HG02840 (cell line): Measurements from ENCODE around the gene NPBWR2.

Experiments used
- ATAC-seq: cut with Tn5 transposase; IDR thresholded peaks from one replicate; pipeline ENCODE4 v1.9.1; 2021; ENCODE audit warnings: mild to moderate bottlenecking, moderate library complexity, moderate number of reproducible peaks; ENCODE audit not compliant: unreplicated experiment, low FRiP score

NPBWR2 gene

GRCh38 chr20:64076061-64076997 lies 31.0 kb downstream of the NPBWR2 start:
- ATAC-seq: no peak

GRCh38 chr20:64075556-64075955 lies 31.8 kb downstream of the NPBWR2 start:
- ATAC-seq: no peak

GRCh38 chr20:64074963-64075362 lies 32.4 kb downstream of the NPBWR2 start:
- ATAC-seq: no peak

DNA sequence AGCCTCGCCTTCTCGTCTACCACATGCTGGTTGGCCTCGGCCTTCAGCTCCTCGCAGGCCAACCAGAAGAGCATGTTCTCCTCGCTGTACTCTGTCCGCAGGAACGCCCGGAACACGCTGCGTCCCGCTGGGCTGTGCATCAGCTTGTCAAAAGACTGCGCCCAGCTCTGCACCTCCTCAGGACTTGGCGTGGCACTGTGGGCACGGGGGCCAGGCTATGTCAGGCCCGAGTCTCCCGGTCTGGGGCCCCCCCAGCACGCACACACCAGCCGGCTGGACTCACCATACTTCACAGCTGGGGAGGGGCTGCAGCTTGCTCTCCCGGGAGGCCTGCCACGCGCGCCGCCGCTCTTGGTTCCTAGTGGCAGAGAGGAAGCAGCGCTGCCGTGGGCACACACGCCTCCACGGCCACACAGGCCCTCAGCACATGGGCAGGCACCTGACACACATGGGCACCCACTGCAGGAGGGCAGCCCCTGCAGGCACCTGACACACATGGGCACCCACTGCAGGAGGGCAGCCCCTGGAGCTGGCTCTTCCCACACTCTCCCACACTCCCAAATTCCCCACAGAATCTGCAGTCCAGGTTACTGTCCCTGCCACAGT lies 33.1 kb downstream of the NPBWR2 start:
- ATAC-seq: no peak

DNA sequence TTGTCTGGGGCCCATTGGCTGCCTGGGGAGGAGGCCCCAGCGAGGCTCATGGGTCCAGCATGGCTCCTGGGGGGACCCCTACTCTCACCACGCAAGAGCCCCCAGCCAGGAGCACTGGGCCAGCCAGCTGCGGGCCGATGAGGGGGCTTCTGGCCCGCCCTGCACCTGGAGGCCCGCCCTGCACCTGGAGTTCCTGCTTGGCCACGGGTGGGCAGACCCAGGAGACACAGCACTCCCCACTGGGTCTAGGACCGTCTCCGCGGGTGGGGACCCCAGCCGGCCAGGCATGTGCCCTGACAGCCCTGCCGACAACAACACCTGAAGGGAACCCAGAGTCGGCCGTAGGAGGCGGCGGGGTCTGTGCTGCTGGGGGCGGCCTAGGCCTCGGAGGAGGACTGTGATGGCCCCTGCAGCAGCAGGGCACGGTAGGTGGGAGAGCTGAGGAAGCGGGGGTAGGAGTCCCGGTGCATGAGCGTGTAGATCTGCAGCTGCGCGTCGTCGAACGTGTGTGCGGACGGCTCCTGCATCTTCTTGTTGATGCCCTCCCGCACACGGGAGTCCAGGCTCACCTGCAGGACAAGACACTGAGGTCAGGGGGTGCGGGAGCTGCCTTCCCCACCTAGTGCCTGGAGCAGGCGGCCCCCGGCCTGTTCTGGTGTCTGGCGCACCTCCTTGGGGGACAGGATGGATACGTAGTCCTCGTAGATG lies 33.7 kb downstream of the NPBWR2 start:
- no peak for ATAC-seq

DNA sequence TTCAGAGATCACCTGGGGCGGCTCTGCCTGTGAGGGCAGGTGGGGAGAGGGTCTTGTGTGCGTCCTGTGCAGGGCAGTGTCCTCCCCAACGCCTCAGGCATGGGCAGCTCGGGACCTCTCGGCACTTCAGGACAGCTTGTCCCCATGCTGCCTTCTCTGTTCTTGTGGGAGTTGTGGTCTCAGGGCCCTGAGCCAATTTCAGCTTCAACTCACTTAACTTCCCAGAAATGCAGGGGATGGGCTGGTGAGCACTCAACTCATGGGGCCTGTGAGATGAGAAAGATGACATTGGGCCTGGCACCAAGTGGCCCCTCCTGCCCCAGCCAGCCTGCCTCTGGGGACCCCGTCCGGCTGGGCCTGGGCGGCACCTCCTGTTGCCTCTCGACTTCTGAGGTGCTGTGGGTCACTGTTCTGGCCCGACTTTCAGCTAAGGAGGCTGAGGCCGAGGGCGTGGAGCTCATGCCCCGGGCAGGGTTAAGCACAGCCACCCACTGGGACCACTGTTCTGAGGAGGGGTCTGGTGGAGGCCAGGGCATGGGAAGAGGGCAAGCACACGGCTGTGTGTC lies 34.8 kb downstream of the NPBWR2 start:
- no peak for ATAC-seq

DNA sequence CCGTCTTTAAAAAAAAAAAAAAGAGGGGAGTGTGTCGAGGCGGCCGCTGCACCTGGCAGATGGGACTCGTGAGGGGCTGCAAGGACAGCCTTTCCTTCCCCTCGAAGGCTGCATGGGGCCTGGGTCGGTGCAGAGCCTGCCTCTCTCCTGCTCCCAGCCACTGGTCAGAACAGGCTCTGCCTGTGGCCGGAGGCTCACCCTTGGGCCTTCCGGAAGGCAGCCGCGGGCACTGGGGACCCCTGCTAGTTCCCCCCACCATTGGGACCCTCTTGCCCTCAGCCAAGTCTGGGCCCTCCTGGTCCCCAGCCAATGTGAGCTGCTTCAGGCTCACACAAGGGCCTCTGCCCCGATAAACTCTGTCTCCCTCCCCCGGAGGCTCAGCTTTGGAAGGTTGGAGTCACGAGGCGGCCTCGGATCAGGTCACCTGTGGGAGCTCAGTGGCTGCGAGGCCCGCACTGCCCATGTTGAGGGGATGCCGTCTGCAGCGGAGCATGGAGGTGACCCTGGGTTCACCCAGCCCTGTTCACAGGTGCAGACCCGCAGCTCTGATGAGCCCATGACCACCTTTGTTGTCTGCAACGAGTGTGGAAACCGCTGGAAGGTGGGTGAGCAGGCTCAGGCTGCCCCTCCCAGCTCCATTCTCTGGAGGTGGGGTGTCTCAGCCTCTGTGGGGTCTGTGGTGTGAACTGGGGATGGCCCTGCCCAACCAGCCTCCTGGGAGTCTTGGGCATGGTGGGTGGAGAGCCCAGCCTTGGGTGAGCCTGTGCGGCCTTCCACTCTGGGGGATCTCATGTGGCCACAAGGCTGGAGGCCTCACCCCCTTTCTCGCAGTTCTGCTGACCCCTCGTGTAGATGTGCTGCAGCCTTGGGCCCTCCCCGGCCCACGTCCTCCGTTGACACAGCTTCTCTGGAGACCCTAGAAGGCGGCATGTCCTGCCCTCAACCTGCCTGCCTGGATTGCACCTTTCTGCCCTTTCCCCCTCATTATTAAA lies 35.7 kb downstream of the NPBWR2 start:
- ATAC-seq: no peak

DNA sequence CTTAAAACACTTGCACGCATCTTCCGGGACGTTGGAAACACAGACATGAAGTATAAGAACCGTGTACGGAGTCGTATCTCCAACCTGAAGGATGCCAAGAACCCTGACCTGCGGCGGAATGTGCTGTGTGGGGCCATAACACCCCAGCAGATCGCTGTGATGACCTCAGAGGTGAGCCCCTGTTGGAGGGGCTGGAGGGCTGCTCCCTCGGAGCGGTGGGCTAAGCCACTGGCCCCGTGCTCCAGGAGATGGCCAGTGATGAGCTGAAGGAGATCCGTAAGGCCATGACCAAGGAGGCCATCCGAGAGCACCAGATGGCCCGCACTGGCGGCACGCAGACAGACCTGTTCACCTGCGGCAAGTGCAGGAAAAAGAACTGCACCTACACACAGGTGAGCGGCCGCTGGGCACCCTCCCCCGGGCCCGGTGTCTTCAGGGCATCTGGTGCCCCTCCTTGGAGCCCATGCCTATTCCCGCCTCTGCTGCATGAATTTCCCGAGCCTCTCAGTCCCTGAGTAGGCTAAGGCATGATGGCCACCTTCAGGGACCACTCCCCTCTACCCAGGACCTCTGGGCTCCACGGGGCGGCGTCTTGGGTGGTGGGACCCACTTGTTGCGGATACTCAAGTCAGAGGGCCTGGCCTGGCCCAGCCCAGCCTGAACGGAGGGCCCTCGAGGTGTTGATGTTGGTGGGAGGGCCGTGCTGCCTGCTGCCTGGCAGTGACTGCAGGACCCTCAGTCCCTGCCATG lies 36.9 kb downstream of the NPBWR2 start:
- ATAC-seq: no peak

DNA sequence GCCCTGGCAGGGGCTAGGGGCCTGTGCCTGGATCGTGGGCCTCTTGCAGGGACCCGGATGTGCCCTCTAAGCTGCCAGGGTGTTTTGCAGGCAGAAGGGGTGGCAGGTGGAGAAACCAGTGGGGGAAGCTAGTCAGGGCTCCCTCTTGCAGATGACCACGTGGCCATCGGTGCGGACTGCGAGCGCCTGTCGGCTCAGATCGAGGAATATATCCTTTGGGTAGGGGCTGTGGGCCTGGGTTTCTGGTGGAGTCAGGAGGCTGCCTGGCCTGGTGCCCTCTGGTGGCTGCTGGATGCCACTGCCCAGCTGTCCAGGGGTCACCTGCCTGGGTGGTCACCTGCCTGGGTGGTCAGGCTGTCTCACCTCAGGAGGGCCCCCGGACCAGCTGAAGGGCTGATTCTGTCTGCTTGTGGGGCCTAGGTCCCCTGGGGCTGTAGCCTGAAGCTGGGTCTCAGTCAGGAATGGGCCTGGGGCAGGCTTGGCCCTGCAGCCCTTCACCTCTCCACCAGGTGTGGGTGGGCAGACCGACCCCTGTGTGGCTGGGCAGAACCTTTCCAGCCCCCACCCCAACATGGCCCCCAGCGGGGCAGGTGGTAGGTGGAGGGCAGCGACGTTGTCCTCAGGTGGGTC lies 37.6 kb downstream of the NPBWR2 start:
- no peak for ATAC-seq

DNA sequence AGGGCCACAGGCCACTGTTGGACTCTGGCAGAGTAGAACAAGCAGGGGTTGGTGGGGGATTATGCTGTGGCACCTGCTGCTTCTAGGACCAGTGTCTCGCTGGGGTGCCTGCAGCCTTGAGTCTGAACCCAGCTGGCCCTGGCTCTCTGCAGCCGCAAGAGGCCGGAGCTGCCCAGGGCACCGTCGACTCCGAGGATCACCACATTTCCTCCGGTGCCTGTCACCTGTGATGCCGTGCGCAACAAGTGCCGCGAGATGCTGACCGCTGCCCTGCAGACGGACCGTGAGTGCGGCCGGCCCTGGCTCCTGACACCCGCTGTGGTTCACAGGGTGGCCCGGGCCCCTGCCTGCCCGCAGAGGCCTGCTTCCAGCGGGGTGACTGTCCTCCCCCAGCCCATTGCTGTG lies 38.2 kb downstream of the NPBWR2 start:
- ATAC-seq: no peak

GRCh38 chr20:64068386-64069208 lies 38.8 kb downstream of the NPBWR2 start:
- ATAC-seq: no peak

GRCh38 chr20:64067733-64068307 lies 39.5 kb downstream of the NPBWR2 start:
- no peak for ATAC-seq

- ATAC-seq: no peak
Observed at GRCh38 chr20:64067005-64067632, 40.2 kb downstream of the NPBWR2 start.

- no peak for ATAC-seq
Observed at GRCh38 chr20:64065974-64066343, 41.4 kb downstream of the NPBWR2 start.

DNA sequence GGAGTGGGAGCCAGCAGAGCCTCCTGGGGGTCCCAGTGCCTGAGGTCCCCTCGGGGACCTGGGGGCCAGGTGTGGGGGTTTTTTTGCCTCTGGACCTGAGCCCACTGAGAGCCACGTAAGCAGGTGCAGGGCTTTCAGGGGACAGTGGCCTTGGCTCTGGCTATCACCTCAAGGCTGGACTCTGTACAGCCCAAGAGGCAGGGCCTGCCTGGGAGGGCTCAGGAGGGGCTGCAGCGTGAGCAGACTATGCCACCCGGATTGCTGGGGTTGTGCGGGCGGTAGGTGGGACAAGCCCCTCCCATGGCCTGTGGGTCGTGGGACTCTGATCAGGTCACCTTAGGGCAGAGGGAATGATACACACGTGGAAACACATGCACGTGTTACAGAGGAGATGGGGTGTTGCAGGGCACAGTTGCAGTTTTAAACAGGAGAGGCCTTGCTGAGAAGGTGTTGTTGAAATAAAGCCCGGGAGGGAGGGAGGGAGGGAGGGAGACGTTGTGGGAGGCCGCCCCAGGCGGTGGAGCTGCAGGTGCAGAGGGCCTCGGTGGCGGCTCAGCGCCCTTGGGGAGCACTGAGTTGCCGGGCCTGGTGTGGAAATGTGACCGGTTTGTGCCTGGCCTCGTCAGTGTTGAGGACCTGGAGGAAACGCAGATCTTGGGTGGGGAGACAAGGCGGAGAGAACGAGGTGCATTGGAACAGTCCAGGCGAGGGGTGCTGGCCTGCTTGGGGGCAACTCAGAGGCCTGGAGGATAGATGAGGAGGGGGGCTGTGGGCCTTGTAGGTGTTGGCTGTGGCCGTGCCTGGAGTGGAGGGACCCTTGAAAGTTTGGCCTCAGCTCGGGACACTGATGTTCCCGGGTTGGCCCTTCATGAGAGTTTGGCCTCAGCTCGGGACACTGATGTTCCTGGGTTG lies 42.0 kb downstream of the NPBWR2 start:
- no peak for ATAC-seq

DNA sequence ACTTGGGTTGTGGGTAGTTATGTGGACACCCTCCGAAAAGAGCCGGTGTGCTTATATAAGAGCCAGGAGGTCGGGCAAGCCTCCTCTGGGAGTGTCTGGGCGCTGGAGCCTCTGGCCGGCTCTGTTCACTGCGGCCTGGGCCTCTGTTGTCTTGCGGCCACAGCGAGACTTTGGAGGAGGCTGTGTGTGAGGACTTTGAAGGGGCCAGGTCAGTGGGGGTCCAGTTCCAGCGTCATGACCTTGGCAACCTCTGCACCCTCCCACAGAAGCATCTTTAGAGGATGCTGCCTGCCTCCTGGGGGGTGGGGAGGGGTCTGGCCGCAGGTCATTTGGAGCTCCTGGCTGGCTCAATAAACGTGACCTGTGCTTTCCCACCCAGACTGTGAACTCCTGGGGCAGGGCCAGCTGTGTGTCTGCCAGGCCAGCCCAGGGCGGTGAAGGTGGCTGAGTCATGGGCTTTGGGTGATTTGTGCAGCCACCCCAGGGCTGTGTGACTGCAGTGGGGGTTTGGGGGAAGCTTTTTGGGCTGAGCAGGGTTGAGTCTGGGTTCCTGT lies 43.1 kb downstream of the NPBWR2 start:
- ATAC-seq: no peak
